ENCODE measurements around the gene CHST11.

Gene CHST11

DNA sequence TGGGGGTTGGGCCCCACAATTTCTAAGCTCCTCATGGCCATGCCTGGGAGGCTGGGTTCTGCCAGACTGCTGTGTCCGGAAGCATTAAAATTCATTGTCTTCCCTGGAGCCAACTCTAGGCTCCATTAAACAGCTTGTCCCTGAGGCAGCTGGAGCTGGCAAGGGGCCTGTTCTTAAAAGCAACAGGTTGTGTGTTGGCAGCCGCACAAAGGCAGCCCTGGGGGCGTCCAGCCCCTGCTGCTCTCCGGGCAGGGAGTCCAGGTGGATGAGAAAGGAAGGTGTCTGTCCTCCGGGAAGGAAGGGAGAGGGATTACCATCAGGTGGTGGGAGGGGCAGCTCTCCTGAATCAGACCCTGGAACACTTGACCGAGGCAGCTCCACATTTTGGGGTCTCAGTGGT lies 98.9 kb downstream of the CHST11 start:
- H2AFZ ChIP-seq (ENCODE audit: low read depth, low read length, severe bottlenecking) = no peak overlapping the region
- H3K27me3 ChIP-seq (ENCODE audit: low read length) = no peaks in the 10 kb centered on the region
- H4K20me1 ChIP-seq (ENCODE audit: low read depth, low read length) = no peaks in the 10 kb centered on the region
- no peak overlapping the region for H3K9ac ChIP-seq (ENCODE audit: low read length)
- H3F3A ChIP-seq (ENCODE audit: insufficient read depth) = no peaks in the 10 kb centered on the region
- no peak overlapping the region for H3K27ac ChIP-seq (ENCODE audit: low read depth, low read length)
- TF ChIP-seq EZH2phosphoT487 (conservative IDR thresholded peaks at IDR 0.05; ENCODE audit: low read length) (no peak), CTCF (IDR thresholded peaks at IDR 0.05; ENCODE audit: insufficient read depth, low read length, poor library complexity, severe bottlenecking) (no peak)
- H3K79me2 ChIP-seq (ENCODE audit: insufficient read depth, low read length) = no peaks in the 10 kb centered on the region
- no peak overlapping the region for H3K4me3 ChIP-seq (ENCODE audit: insufficient read depth, low read length, poor library complexity, severe bottlenecking)
- H3K9me3 ChIP-seq (ENCODE audit: insufficient read depth, low read length) = no peaks in the 10 kb centered on the region
- H3K4me2 ChIP-seq (ENCODE audit: low read depth, low read length, poor library complexity, severe bottlenecking) = no peak overlapping the region
- no peaks in the 10 kb centered on the region for H3K36me3 ChIP-seq (ENCODE audit: low read length)
- H3K9me2 ChIP-seq (replicated peaks; ENCODE audit: insufficient read depth, low read length) = no peaks in the 10 kb centered on the region

DNA sequence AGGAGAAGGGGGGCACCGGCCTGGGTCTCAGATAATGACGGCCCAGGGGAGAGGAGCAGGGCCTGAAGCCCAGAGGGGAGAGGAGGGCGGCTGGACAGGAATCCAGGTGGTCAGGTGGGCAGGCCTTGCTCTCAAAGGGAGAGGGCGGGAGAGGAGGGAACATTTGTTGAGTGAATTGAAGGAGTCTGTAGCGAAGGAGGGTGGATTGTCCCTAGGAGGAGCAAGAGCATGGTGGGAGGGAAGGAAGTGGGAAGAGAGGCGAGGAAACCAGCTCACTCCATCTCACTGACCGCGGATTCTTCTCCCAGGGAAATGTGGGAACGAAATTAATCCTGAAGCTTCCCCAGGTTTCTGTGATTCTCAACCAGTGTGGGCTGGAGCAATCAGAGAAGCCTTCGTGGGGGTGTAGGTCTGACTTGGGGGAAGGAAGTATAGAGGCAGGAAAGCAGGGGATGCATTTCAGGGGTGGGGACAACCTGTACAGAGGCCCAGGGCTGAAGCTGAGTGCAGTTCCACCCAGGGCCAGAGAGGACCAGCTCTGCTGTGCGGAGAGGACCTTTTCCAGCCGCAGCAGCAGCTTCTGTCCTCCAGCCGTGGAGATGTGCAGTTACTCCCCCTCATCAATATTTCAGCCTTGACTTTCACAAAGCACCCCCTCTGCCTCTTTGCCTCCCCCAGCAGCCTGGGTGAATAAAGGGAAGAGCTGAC lies 100.9 kb downstream of the CHST11 start:
- Histone ChIP-seq H2AFZ (ENCODE audit: low read depth, low read length, severe bottlenecking) (no peak overlapping the region), H3F3A (ENCODE audit: insufficient read depth) (no peaks in the 10 kb centered on the region), H3K9me2 (replicated peaks; ENCODE audit: insufficient read depth, low read length) (no peaks in the 10 kb centered on the region), H3K27ac (ENCODE audit: low read depth, low read length) (no peak overlapping the region), H3K36me3 (ENCODE audit: low read length) (no peaks in the 10 kb centered on the region), H3K4me2 (ENCODE audit: low read depth, low read length, poor library complexity, severe bottlenecking) (no peak overlapping the region), H3K79me2 (ENCODE audit: insufficient read depth, low read length) (no peaks in the 10 kb centered on the region), H3K9me3 (ENCODE audit: insufficient read depth, low read length) (no peaks in the 10 kb centered on the region), H4K20me1 (ENCODE audit: low read depth, low read length) (no peaks in the 10 kb centered on the region), H3K9ac (ENCODE audit: low read length) (no peak overlapping the region), H3K4me3 (ENCODE audit: insufficient read depth, low read length, poor library complexity, severe bottlenecking) (no peak overlapping the region), H3K27me3 (ENCODE audit: low read length) (no peaks in the 10 kb centered on the region)
- no peak for TF ChIP-seq EZH2phosphoT487 (conservative IDR thresholded peaks at IDR 0.05; ENCODE audit: low read length)
- TF ChIP-seq CTCF (IDR thresholded peaks at IDR 0.05; ENCODE audit: insufficient read depth, low read length, poor library complexity, severe bottlenecking) = no peak

DNA sequence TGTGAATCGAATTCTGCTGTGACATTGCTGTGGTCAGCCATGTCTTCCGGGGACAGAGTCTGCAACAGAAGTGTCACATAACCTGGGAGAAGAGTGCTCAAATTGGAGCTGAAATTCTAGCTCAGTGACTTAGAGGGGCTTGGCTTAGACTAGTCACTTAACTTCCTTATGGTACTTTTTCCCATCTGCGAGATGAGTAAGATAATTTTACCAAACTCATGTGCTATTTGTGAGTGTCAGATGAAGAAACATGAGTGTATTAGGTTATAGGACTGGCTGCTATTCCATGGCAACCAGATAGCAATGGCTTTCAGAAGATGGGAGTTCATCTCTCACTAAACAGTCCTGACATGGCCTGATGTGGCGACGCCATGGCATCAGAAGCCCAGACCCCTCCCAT lies 104.1 kb downstream of the CHST11 start:
- Histone ChIP-seq H3K9me3 (ENCODE audit: insufficient read depth, low read length) (peaks cover 6% of the 10 kb centered on the region; the same call in 1 of the 2 replicates), H2AFZ (ENCODE audit: low read depth, low read length, severe bottlenecking) (no peak overlapping the region), H3K9ac (ENCODE audit: low read length) (no peak overlapping the region), H3K36me3 (ENCODE audit: low read length) (no peaks in the 10 kb centered on the region), H3F3A (ENCODE audit: insufficient read depth) (no peaks in the 10 kb centered on the region), H4K20me1 (ENCODE audit: low read depth, low read length) (no peaks in the 10 kb centered on the region), H3K4me2 (ENCODE audit: low read depth, low read length, poor library complexity, severe bottlenecking) (no peak overlapping the region), H3K4me3 (ENCODE audit: insufficient read depth, low read length, poor library complexity, severe bottlenecking) (no peak overlapping the region), H3K9me2 (replicated peaks; ENCODE audit: insufficient read depth, low read length) (no peaks in the 10 kb centered on the region), H3K79me2 (ENCODE audit: insufficient read depth, low read length) (no peaks in the 10 kb centered on the region), H3K27me3 (ENCODE audit: low read length) (no peaks in the 10 kb centered on the region), H3K27ac (ENCODE audit: low read depth, low read length) (no peak overlapping the region)
- TF ChIP-seq EZH2phosphoT487 (conservative IDR thresholded peaks at IDR 0.05; ENCODE audit: low read length) (no peak), CTCF (IDR thresholded peaks at IDR 0.05; ENCODE audit: insufficient read depth, low read length, poor library complexity, severe bottlenecking) (no peak)
